Inflammatory macrophage treated with lipopolysaccharide for 4 hours (primary cell): ENCODE results near the gene RAD9A.

ENCODE experiments used
- DNase-seq: peaks from one replicate; pipeline ENCODE4 v3.0.0-alpha.2; 2020

The RAD9A gene

DNA sequence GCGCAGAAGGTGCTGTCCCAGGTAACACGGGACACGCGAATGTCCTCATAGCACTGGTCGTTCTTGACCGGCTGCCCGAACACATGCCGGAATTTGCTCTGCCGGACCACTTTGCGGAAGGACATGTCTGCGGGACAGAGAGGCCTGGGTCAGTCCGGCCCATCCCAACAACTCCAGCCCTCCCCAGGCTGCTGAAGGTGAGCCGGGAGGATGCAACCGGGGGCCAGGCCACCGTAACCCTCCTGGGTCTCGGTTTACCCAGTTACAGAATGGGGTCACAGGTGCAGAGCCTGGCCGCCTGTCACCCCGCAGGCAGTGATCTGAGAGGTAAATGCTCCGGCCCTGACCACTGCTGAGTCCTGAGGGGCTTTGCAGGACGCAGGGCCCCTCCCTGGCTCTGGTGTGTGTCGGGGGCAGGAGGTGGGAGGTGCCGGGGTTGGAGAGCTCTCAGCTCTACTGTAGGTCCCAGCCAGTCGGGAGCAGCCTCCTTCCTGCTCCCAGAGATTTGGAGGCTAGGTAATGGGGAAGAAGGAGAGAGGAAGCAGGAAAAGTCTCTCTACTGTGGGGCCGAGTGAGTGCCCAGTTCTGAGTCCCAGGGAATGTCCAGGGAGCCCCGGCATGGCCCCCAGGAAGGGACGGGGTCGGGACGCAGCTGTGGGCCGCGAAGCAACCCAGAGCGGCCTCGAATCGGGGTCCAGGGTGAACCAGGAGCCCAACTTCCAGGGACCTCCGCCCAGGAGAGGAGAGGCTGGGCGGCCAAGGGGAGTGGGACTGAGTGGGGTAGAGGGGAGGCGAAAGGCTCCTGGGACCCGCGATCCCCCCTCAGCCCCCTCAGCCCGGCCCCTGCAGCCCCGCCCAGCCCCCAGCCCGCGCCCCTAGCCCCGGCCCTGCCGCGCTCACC lies 51.0 kb downstream of the RAD9A start:
- DNase-seq: no peak

DNA sequence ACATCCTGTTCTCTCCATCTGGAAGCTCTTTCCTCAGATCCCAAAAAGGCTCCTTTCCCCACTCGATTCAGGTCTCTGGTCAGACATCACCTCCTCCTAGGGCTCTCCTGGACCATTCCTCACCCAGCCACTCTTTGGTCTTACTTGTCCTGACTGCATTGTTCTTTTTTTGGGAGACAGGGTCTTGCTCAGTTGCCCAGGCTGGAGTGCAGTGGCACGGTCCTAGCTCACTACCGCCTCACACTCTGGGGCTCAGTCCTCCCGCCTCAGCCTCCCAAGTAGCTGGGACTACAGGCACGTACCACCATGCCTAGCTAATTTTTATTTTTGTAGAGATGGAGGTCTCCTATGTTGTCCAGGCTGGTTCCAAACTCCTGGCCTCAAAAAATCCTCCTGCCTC lies 53.7 kb downstream of the RAD9A start:
- DNase-seq: no peak
